PC-3 (cell line): ENCODE data around the gene KCNK4.

Experiments
- CTCF ChIP-seq: fragments of 300-600 bp; sonication (generic); conservative IDR thresholded peaks from 2 replicates; pipeline ENCODE4 v1.5.1; 2017; ENCODE audit warnings: antibody characterized with exemption, low read depth, mild to moderate bottlenecking, low read length
- EZH2phosphoT487 ChIP-seq: fragments of 300-600 bp; sonication (generic); IDR thresholded peaks from 2 replicates; pipeline ENCODE4 v1.6.1; 2018; ENCODE audit warnings: mild to moderate bottlenecking, antibody characterized with exemption, low read length, borderline replicate concordance

- TF ChIP-seq CTCF (no peak), EZH2phosphoT487 (no peak)
Measured at GRCh38 chr11:64297699-64298358, 6.7 kb downstream of the KCNK4 start.
